SK-N-MC (cell line): ENCODE measurements around the gene OR6F1.
"Not testable (repeated sequence)": the region's sequence is repeated elsewhere in the genome, so short reads cannot be mapped to it uniquely, and the experiment has no call there.

Experiments
- EZH2 ChIP-seq: fragments of 200-600 bp; sonication (generic); IDR thresholded peaks from one replicate; pipeline ENCODE4 v1.6.1; 2017; ENCODE audit warnings: antibody characterized with exemption
- FOXP2 ChIP-seq: optimal IDR thresholded peaks from 2 replicates; pipeline ENCODE3; 2011; ENCODE audit warnings: mild to moderate bottlenecking, moderate library complexity; ENCODE audit not compliant: insufficient read depth; ENCODE audit errors: extremely low read length, control extremely low read depth
- POLR2AphosphoS5 ChIP-seq: IDR thresholded peaks from 2 replicates; pipeline ENCODE4 v1.6.1; 2012; ENCODE audit warnings: mild to moderate bottlenecking, low read depth, low read length, borderline replicate concordance

- TF ChIP-seq POLR2AphosphoS5, FOXP2, EZH2: not testable (repeated sequence)
These were observed 5.8 kb downstream of the OR6F1 start for GRCh38 chr1:247710681-247711080.
